DOHH2 (cell line): Measurements from ENCODE around the gene PCSK1N.

Experiments used
- EZH2phosphoT487 ChIP-seq: fragments of 200-600 bp; sonication (generic); IDR thresholded peaks from 2 replicates; pipeline ENCODE4 v1.6.1; 2017; ENCODE audit warnings: borderline replicate concordance, mild to moderate bottlenecking, antibody characterized with exemption, low read length, moderate library complexity, mixed read lengths
- TF ChIP-seq, protein P1 (sequence below): fragments of 200-600 bp; sonication (generic); IDR thresholded peaks from one replicate; pipeline ENCODE4 v1.5.1; 2014; ENCODE audit warnings: antibody characterized with exemption, mild to moderate bottlenecking, low read depth, low read length; ENCODE audit not compliant: poor library complexity, severe bottlenecking

GRCh38 chrX:48864210-48864609 is 28.8 kb upstream of the PCSK1N start:
- TF ChIP-seq, protein P1, sequence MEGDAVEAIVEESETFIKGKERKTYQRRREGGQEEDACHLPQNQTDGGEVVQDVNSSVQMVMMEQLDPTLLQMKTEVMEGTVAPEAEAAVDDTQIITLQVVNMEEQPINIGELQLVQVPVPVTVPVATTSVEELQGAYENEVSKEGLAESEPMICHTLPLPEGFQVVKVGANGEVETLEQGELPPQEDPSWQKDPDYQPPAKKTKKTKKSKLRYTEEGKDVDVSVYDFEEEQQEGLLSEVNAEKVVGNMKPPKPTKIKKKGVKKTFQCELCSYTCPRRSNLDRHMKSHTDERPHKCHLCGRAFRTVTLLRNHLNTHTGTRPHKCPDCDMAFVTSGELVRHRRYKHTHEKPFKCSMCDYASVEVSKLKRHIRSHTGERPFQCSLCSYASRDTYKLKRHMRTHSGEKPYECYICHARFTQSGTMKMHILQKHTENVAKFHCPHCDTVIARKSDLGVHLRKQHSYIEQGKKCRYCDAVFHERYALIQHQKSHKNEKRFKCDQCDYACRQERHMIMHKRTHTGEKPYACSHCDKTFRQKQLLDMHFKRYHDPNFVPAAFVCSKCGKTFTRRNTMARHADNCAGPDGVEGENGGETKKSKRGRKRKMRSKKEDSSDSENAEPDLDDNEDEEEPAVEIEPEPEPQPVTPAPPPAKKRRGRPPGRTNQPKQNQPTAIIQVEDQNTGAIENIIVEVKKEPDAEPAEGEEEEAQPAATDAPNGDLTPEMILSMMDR, result no peak
- no peak for TF ChIP-seq EZH2phosphoT487
